ENCODE measurements around the gene DEFB110.

Gene DEFB110

DNA sequence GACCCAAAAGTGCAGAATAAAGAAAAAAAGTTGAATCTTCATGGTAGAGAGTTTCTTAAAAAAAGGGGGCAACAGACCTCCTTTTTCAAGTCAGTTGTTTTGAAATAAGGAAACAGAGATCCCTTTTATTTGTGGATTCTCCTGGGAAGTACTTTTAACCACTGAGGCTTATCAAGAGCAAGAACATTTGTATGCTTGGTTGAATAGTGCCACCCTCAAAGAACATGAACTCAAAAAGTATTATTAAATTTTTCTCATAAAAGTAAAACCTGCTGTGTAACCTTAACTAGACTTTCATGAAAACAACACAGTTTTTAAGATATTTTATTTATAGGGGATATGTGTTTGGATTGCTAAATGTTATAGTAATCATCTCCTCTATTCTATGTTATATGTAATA is at the start of gene DEFB110:
Gene DEFB110, minus strand, starts transcription at position 101 of the 400 bp plus-strand sequence. Its CDS starts 59 bp downstream, at position 42.
- DNase-seq: no peak

DNA sequence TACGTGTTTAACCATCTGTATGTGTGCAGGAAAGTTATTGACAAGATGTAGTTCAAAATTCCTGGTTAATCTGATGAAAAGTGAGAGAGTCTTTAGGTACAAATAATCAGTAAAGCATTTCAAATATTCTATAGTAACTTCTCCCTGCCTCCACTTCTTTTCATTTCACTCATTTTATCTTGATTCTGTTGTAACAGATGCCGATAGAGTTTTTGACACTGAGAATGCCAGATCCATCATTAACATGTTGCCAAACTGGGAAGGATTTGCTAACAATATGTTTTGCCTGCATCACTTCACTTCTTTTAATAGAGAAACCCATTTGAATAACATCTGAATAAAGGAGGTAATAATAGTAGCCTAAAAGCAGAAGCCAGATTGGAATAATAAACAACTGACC is 48.3 kb upstream of the DEFB110 start:
- no peak for DNase-seq

DNA sequence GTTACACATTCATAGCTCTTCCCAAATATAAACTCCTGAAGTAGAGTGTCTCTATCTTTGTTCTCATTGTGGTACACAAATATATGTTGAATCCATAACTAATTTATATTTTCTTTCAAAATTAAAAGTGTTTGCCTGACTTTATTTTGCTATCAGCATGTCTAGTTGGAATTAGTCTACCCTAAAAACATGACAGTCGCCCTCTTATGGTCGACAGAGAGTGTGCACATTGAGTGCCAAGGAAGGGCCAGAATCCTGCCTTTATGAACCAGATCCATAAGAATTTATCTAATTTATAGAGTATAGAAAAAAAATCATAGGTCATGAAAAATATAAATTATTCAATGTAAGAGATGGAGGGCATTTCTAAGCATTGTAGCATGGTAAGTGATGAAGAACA is 40.3 kb upstream of the DEFB110 start:
- DNase-seq: no peak

DNA sequence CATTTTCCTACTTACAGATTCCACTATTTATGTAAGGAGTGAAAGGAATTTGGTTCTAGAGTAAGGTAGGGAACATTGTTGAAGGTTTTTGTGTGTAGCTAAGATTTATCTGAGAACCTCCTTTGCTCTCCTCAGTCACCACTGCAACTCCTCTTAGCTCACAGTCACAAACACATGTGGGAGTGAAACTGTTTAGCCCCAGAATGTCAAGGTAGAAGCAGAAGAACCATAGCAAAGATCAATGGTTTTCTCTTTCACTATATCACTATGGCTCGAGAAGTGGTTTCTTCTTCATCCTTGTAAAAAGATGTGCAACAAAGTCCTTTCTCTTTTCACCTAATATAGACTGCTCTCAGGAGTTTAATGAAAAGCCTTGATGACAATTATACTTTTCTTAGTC is 34.4 kb upstream of the DEFB110 start:
- no peak for DNase-seq

DNA sequence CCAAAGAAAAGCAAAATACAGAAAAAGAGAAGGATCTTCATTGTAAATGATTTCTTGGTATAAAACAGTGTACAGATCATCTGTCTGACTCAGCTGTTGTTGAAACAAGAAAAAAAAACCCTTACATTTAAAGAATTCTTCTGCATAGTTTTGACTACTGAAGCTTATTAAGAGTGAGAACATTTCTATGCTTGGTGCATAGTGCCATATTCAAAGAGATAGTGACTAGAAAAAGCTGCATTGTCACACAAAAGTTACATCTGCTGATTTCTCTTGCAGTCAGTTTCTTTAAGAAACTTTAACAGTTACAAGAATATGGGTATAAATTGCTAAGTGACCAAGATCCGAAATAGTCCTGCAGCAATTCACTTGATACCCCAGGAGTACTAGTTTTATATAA is 28.0 kb upstream of the DEFB110 start, which contains the start of gene DEFB112:
Gene DEFB112, minus strand, starts transcription at position 101 of the 400 bp plus-strand sequence. Its CDS starts 60 bp downstream, at position 41.
- no peak for DNase-seq

DNA sequence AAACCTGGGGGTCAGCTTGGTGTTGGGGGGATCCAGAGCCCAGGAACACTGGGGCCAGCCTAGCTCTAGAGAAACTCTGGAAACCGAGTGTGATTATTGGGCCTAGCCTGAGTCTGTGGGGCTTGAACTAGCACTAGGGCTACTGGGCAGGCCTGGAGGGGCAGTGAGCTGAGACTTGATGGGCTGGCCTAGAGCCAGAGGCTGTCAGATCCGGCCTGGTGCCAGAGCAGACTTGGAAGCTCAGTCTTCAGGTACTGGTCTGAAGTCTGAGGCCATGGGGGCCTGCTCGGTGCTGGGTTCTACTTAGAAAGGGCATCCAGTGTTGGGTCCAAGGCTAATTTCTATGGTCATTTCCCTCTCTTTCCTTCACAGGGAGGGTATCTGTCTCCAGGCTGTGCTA is 25.2 kb upstream of the DEFB110 start:
- DNase-seq: no peak

DNA sequence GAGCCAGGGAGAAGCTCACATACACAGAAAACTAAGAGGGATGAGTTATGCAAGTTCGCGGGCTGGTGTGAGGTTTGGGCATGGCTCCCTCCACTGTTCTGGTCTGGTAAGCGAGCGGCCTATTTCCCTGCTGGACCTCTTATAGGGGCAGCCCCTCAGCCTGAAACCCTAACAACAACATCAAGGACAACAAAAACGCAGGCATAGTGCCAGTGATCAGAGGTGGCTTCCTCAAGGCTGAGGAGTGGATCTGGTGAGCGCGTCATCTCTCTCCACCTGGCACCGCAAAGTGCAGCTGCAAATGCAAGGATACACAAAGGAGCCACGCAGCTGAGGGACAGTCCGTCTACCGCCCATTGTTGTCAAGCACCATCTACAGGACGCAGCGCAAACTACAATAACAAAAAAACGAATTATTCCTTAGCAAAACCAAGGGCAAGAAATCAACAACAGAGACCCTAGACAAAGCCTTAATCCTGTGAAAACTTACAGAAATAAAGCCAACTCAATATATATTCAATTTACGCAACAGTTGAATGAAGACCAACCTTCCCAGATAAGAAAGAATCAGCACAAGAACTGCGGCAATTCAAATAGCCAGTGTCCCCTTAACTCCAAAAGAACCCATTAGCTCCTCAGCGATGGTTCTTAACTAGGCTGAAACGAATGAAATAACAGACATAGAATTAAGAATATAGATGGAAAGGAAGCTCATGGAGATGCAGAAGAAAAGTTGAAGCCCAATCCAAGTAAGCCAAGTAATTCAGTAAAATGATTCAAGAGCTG is 9.2 kb upstream of the DEFB110 start:
- no peak for DNase-seq

DNA sequence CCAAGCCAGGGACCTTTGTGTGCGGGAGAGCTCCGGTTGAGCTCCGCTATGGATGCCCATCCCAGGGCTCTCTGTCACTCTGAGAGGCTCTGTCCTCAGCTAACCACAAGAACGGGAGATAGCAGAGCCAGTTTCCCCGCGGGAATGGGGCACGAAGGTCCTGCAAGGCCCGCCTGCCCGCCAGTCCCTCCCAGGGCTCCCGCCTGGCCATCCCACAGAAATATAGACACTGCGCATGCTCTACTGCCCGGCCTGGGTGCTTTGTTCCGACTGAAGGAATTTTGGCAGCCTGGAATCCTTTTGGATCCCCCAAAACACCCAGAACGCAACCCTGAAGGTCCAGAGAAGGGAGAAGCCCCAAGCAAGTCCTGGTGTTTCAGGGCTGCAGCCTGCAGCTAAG is 8.6 kb upstream of the DEFB110 start:
- no peak for DNase-seq

DNA sequence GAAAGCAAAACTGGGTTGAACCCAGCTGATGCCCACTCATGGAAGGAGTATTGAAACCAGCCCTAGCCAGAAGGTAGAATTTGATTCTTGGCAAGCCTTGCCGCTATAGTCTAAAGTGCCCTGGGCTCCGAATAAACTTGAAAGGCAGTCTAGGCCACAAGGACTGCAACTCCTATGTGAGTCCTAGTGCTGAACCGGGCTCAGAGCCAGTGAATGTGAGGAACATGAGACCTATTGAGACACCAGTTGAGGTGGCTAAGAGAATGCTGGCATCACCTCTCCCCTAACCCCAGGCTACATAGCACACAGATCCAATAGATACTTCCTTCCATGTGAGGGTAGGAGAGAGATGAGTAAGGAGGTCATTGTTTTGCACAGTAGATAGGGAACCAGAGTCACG is 3.5 kb upstream of the DEFB110 start:
- DNase-seq: no peak

DNA sequence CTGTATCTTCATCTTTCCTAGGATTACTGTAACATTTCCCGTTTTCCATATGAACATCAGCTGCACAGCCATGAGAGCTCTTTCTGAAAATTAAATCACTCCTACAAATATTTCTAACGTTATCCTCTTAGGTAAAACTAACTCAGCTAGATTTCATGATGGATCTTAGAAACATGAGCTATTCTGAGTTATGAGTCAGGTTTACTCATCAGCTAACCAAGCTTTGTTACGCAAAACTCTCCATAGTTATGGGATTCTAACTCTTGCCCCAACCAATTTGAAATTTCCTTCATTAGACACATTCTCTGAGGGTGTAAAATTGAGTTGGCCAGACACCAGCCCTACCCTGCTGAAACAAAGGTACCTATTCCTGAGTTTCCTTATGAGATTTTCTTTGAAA is 14.0 kb downstream of the DEFB110 start:
- no peak for DNase-seq

DNA sequence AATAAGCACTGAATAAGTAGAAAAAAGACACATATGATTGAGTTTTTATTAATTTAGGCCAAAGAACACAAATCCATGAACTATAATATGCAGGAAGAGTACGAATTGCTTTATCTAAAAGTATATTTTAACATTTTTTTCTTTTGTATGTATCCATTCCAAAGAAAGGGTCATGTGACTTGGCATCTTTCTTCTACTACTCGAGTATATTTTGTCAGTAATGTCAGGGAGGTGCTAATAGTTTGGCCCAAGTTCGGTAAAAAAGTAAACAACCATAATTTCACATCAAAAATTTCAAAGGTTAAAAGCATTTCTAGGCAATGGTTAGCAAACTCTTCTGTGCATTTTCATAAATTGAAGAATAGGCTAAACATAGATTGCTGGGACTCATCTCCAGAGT is 18.7 kb downstream of the DEFB110 start:
- no peak for DNase-seq

DNA sequence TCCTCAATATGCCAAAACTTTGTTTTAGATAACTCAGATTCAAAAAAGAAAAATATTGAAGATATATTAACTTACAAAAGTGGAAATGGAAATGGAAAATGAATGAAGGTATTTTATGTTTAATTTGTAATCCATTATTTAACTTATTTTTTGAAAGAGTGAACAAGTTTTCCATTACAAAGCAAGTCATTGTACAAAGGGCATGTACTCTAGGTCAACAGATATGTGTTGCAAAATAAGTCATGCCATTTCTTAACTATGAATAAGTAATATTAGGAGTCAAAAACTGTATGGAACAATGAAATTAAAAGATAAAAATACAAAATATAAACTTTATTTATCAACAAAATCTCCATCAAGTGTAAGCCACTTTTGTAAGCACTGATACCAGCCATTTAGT is 26.5 kb downstream of the DEFB110 start:
- DNase-seq: no peak

DNA sequence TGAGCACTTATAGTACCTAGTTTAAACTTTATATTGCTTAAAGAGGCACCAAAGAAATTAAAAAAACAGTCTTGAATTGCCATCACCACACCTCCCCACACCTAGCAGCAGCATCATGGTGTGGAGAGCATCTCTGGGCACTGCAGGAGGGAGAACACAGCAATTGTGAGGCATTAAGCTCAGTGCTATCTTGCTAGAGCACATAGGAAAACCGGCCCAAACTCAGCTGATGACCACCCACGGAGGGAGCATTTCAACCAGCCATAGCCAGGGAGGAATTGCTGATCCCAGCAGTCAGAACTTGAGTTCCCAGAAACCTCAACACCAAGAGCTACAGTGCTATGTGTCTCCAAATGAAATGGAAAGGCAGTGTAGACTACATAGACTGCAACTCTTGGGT is 32.9 kb downstream of the DEFB110 start:
- DNase-seq: no peak

DNA sequence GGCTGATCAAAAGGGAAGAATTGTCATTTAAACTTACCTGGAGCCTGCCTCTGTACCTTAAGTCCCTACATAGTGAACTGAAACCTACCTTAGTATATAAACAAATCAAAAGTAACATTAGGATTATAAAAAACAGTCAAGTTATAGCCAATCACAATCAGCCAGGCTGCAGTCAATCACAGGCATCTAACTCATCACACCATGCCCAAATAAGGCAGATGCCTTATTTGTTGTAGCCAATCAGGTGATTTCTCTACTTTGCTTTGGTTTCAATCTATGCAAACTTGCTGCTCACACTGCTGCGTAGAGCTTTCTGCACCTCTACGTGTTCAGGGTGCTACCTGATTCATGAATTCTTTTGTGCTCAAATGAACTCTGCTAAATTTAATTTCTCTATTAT is 34.0 kb downstream of the DEFB110 start:
- DNase-seq: no peak

DNA sequence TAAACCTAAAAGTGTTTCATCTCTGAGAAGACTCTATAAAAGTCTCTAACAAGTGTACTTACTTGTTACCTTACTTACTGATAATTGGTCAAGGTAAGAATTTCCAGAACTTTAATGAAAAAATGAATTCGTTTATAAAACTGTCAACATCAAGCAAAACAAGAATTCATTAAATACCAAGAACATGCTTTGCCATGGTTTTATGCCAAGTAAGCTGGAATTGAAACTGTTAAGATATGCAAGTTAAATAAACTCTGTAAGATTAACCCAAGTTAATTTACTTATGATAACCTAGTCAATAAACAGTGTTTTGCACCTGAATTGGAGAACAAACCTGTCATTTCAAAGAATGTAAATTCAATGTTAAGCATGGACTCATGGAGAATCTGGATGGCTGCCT is 35.2 kb downstream of the DEFB110 start:
- DNase-seq: no peak

DNA sequence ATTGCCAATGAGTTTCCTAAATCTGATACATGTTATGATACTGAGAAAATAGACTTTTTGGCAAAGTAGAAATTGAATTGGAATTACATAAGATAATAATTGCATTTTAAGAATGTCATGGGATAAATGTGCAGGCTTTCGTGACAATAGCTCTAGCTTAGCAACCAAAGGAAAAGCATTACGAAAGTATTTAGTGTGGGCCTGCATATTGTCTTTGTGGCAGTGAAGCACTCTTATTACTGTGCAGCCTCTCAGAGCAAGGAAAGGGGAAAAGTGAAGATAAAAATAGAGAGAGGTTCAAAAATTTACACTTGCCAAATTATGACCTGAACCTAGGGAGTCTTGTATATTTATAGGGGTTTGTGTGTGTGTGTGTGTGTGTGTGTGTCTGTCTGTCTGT is 39.7 kb downstream of the DEFB110 start:
- DNase-seq: no peak

DNA sequence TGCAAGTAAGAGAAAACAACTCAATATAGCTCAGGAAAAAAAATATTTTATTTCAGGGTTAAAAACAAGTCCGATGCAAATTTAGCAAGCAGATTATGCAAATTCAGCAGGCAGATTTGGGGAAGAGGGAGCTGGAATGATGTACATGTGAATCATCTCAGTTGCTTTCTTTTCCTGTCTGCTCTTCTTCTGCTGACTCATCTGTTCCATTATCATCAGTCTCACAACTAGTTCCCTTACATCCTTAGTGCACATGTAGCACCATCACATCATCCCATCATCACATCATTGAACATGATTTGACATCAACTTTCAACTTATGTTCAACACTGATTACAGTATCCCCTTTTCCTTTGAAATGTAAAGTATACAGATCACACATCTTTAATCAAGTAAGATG is 40.9 kb downstream of the DEFB110 start:
- DNase-seq: peak; percentile 3 to 41 (median 7)

DNA sequence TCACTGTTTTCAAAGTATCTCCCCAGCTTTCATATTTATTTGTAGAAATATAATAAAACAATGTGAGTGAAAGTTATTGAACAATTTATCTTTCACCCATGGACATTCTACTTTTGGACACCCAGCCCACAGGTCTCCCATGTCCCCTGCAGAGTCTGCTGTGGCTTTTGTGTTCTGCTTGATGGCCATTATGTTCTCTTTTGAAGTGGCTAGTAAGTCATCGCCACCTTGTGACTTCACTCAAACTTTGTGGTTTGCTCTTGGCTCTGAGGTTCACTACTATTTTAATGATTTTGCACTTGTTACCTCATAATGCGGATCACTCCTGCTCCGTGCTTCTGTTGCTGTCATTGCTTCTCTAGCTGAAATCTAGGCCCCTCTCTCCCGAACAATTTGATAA is 42.2 kb downstream of the DEFB110 start:
- no peak for DNase-seq

DNA sequence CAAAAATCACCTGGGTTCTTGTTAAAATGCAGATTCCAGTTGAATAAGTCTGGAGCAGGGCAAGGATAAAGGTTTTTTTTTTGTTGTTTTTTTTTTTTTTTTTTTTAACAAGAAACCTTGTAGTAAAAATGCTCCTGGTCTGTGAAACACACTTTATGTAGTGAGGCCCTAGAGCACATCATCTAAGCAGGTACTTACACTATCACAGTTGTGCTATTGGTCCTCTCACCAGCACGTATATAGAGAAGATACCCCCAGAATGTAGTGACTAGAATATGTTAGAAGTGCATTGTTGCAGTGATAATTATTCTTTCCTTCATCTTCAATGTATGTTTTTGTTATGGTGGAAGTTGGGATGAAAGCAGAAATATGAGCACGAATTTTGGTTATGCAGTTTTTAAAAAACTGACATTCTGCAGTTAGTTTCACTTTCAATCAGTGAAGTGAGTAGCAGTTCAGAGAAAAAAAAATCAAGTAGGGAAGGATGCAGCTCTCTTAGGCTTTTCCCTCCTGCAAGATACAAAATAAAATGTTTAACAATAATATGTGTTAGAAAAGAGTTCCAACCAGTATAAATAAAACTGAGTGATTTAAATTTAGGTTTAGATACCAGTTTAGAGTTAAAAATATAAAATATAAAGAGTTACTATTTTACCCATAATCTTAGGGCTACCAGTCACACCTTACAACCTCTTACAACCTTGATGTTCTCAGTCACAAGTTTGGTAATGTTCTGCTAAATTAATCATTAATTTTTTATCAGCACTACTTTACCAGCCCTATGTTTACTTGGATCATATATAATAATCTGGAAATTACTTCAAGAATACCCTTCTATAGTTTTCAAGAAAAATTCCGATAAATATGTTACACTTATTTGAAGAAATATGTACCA is 43.2 kb downstream of the DEFB110 start:
- no peak for DNase-seq

DNA sequence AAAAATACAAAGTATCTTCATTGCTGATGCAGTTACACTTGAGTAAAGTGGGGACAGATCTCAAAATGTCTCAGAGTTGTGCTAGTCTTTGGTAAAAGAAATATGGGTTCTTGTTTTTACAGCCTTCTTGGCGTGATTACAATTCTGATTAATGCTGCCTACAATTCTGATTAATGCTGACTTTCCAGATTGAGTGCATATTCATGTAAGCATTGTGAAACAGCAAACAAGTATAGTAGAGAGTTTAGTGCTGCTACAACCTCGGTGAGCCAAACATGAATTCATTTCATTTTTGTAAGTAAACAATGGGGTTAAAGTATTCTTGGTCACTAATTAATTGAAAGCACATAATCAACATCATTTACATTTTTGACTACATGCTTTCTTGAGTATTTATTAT is 52.2 kb downstream of the DEFB110 start, which contains the start of gene DEFB113:
Gene DEFB113, minus strand, starts transcription at position 21 of the 400 bp plus-strand sequence. Its CDS starts 0 bp downstream, at position 21.
- no peak for DNase-seq
